ENCODE results near the gene ZFP14.

Gene ZFP14

DNA sequence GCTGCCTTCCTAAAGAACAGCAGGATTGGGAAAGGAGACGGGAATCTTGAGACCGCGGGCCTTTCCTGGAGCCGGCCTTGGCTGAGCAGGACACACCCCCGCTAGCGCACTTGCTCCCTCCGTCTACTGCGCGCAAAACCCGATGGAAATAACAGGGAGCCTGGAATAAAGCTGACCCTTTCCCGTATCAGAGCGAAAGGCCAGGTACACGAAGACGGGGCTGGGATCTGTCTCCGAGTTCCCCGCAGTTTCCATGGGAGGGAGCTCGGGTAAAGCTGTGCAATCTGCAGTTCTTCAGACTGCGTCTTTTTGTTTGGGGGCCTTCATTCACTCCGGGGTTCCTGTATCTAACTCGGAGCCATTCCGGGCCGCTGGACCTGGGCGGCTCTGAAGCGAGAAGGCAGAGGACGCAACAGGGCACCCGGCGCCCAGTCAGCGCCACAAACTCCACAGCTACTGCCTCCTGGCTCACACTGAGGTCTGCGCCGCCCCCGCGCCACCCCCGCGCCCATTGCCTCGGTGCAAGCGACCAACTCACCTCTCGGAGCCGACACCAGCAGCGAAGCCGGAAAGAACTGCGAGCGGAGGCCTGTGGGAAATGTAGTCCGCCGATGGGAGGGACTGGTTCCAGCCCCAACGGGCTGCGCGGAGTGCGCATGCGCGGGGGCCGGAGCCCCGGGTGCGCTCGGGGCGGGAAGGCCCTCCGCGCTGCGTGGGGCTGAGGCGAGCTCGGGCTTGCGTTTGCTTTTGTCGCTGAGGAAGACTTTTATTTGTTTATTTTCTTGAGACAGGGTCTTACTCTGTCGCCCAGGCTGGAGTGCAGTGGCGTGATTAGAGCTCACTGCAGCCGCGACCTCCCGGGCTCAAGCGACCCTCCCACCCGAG, at the start of gene ZFP14:
TSS of gene ZFP14 (minus strand) at position 577 of the 885 bp plus-strand sequence. CDS start 11,309 bp downstream, outside the sequence.
- H3K36me3 ChIP-seq (ENCODE audit: control insufficient read depth, insufficient read depth, low read length) = no peaks in the 10 kb centered on the region

DNA sequence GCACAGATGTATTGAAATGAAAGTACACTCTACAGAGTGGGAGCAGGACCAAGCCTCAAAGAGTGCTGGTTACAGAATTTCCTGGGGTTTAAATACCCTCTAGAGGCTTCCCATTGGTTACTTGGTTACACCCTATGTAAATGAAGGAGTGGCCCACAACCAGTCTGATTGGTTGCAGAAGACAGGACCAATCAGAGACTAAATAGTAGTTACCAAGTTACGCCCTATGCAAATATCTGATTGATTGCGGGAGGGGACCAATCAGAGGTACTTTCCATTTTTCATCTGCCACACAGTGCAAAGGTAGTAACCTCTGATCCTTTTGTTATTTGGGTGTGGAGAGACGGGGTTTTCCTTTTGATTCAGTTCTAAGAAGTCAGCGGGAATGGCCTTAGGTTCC, 44.9 kb upstream of the ZFP14 start:
- Histone ChIP-seq H3K9me3 (ENCODE audit: control insufficient read depth, insufficient read depth, low read length) (no peaks in the 10 kb centered on the region), H3K36me3 (ENCODE audit: control insufficient read depth, insufficient read depth, low read length) (no peaks in the 10 kb centered on the region), H3K4me3 (ENCODE audit: low read depth, low read length) (no peak overlapping the region)

More for the DNA sequence above, at the start of gene ZFP14:
- Histone ChIP-seq H3K4me1 (ENCODE audit: control insufficient read depth, insufficient read depth, low read length) (no peaks in the 10 kb centered on the region), H3K4me3 (ENCODE audit: low read depth, low read length) (peak within 1 kb of the TSS; percentile 96), H3K9ac (ENCODE audit: low read depth, low read length) (peak within 1 kb of the TSS; percentile 87), H3K9me3 (ENCODE audit: control insufficient read depth, insufficient read depth, low read length) (no peaks in the 10 kb centered on the region), H3K27me3 (ENCODE audit: control insufficient read depth, insufficient read depth, low read length) (peaks cover 3% of the 10 kb centered on the region)

DNA sequence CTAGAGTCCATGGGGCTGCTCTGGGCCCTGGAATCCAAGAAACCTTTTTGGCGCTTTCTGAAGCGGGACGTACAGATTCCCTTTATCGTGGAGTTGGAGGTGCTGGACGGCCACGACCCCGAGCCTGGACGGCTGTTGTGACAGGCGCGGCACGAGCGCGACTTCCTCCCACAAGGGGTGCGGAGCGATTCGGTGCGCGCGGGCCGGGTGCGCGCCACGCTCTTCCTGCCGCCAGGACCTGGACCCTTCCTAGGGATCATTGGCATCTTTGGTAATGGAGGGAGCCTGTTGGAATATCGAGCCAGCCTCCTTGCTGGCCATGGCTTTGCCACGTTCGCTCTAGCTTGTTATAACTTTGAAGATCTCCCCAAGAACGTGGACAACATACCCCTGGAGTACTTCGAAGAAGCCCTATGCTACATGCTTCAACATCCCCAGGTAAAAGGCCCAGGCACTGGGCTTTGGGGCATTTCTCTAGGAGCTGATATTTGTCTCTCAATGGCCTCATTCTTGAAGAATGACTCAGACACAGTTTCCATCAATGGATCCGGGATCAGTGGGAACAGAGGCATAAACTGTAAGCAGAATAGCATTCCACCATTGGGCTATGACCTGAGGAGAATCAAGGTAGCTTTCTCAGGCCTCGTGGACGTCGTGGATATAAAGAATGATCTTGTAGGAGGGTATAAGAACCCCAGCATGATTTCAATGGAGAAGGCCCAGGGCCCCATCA, 42.9 kb upstream of the ZFP14 start:
- Histone ChIP-seq H3K9ac (ENCODE audit: low read depth, low read length) (no peak overlapping the region), H3K36me3 (ENCODE audit: control insufficient read depth, insufficient read depth, low read length) (no peaks in the 10 kb centered on the region), H3K4me1 (ENCODE audit: control insufficient read depth, insufficient read depth, low read length) (peaks cover 2% of the 10 kb centered on the region), H3K4me3 (ENCODE audit: low read depth, low read length) (peak overlapping the region; percentile 68), H3K9me3 (ENCODE audit: control insufficient read depth, insufficient read depth, low read length) (no peaks in the 10 kb centered on the region), H3K27me3 (ENCODE audit: control insufficient read depth, insufficient read depth, low read length) (peaks cover 41% of the 10 kb centered on the region)

More for the DNA sequence above, 44.9 kb upstream of the ZFP14 start:
- peaks cover 39% of the 10 kb centered on the region for H3K27me3 ChIP-seq (ENCODE audit: control insufficient read depth, insufficient read depth, low read length)
- peaks cover 2% of the 10 kb centered on the region for H3K4me1 ChIP-seq (ENCODE audit: control insufficient read depth, insufficient read depth, low read length)
- no peak overlapping the region for H3K9ac ChIP-seq (ENCODE audit: low read depth, low read length)

DNA sequence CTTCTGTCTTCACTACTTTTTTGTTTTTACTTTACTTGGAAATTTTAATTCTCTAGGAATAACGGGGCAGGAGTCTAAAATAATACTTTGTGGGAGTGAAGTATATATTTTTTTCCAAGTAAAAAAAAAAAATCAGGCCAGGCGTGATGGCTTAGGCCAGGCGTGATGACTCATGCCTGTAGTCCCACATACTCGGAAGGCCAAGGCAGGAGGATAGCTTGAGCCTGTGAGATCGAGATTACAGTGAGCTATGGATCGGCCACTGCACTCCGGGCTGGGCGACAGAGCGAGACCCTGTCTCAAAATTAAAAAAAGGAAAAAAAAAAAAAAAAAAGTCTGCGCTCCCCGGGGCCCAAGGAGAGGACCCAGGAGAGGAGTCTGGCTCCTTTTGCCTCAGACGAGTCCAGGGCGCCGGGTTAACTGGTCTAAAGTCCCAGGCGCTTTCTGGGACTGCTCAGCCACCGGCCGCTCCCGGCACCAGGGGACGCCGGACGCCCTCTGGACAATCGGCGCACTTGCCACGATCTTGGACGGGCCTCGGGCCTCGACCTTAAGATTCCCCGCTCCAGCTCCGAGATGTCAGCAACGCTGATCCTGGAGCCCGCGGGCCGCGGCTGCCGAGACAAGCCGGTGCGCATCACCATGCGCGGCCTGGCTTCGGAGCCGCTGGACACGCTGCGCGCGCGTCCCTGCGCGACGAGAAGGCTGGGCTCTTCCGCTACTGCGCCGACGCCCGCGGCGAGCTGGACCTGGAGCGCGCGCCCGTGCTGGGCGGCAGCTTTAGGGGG, 42.2 kb upstream of the ZFP14 start:
- Histone ChIP-seq H3K36me3 (ENCODE audit: control insufficient read depth, insufficient read depth, low read length) (no peaks in the 10 kb centered on the region), H3K4me3 (ENCODE audit: low read depth, low read length) (peak overlapping the region; percentile 68), H3K9ac (ENCODE audit: low read depth, low read length) (no peak overlapping the region), H3K9me3 (ENCODE audit: control insufficient read depth, insufficient read depth, low read length) (no peaks in the 10 kb centered on the region), H3K4me1 (ENCODE audit: control insufficient read depth, insufficient read depth, low read length) (peaks cover 2% of the 10 kb centered on the region), H3K27me3 (ENCODE audit: control insufficient read depth, insufficient read depth, low read length) (peaks cover 41% of the 10 kb centered on the region)

DNA sequence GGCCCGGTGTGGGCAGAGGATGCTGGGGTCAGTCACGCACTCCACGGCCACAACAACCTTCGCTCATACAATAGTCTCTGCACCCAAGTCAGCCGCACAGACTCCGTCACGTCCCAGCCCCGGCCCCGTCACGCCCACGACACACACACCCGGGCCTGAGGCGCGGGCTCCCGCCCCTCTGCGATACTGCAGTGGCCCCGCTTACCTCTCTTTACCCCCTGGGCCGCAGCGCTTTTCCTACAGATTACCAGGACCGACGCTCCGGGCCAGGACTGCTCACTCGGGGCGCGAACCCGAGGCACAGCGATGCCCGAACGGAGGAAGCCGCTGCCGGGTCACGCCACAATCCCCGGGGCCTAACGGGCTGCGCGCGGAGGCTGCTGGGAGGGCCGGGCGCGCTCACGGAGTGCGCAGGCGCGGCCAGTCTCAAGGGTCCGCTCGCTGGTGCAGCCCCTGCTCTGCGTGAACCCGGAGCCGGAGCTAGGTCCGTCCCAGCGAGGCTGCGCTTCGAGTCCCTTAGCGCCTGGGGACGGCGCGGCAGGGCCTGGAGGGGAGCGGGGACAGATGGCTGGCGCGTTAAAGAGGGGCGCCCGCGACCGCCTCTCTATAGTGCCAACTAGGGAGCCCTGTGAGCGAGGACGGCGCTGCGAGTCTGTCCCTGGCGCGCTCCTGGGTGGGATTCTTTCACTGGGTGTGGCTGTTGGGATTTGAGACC, 39.4 kb upstream of the ZFP14 start, which contains the start of gene ZFP82:
TSS of gene ZFP82 (minus strand) at position 358 of the 715 bp plus-strand sequence. CDS start 8,855 bp downstream, outside the sequence.
- H3K9ac ChIP-seq (ENCODE audit: low read depth, low read length) = peak within 1 kb of the TSS; percentile 90
- peaks cover 2% of the 10 kb centered on the region for H3K4me1 ChIP-seq (ENCODE audit: control insufficient read depth, insufficient read depth, low read length)
- peak within 1 kb of the TSS; percentile 92 for H3K4me3 ChIP-seq (ENCODE audit: low read depth, low read length)
- H3K9me3 ChIP-seq (ENCODE audit: control insufficient read depth, insufficient read depth, low read length) = no peaks in the 10 kb centered on the region
- H3K36me3 ChIP-seq (ENCODE audit: control insufficient read depth, insufficient read depth, low read length) = no peaks in the 10 kb centered on the region
- H3K27me3 ChIP-seq (ENCODE audit: control insufficient read depth, insufficient read depth, low read length) = peaks cover 38% of the 10 kb centered on the region

DNA sequence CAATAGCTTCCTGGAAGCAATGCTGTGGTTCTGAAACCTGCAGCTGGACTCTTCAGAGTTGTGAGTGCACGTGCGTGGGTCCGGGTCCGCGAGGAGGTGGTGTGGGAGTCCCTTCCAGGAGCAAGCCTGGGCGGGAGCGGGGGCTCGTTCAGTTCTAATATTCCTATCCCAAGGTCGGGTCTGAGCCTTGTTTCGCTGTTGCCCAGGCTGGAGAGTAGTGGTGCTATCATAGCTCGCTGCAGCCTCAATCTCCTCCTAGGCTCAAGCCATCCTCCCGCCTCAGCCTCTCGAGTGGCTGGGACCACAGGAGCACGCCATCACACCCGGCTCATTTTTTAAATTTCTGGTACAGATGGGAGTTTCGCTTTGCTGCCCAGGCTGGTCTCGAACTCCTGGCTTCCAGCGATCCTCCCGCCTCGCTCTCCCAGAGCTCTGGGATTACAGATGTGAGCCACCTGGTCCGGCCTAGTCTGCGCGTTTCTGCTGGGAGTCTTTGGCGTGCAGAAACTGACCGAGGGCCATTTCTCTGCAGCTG, 38.8 kb upstream of the ZFP14 start:
- peak overlapping the region; percentile 92 for H3K4me3 ChIP-seq (ENCODE audit: low read depth, low read length)
- H3K27me3 ChIP-seq (ENCODE audit: control insufficient read depth, insufficient read depth, low read length) = peaks cover 38% of the 10 kb centered on the region
- H3K4me1 ChIP-seq (ENCODE audit: control insufficient read depth, insufficient read depth, low read length) = peaks cover 2% of the 10 kb centered on the region
- no peaks in the 10 kb centered on the region for H3K36me3 ChIP-seq (ENCODE audit: control insufficient read depth, insufficient read depth, low read length)
- H3K9me3 ChIP-seq (ENCODE audit: control insufficient read depth, insufficient read depth, low read length) = no peaks in the 10 kb centered on the region
- peak overlapping the region; percentile 90 for H3K9ac ChIP-seq (ENCODE audit: low read depth, low read length)

DNA sequence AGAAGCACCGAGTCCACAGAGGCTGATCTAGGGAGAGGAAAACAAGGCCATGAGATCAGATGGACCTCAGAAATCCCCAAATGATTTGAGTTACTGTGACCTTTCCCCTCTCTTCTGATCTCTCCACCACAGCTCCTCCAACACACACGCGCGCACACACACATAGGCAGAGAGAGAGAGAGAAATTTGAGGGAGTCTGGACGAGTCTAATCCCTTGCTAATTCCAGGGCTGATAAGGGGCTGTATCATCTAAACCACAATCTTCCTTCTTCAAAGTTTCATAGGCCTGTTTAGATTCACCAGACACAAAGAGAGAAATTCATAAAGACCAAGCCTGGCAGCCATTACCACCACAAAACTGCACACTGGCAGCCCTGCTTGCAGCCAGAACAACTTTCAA, 30.8 kb upstream of the ZFP14 start:
- Histone ChIP-seq H3K4me1 (ENCODE audit: control insufficient read depth, insufficient read depth, low read length) (no peaks in the 10 kb centered on the region), H3K36me3 (ENCODE audit: control insufficient read depth, insufficient read depth, low read length) (peaks cover 4% of the 10 kb centered on the region), H3K9ac (ENCODE audit: low read depth, low read length) (no peak overlapping the region), H3K27me3 (ENCODE audit: control insufficient read depth, insufficient read depth, low read length) (no peaks in the 10 kb centered on the region), H3K9me3 (ENCODE audit: control insufficient read depth, insufficient read depth, low read length) (no peaks in the 10 kb centered on the region), H3K4me3 (ENCODE audit: low read depth, low read length) (no peak overlapping the region)

DNA sequence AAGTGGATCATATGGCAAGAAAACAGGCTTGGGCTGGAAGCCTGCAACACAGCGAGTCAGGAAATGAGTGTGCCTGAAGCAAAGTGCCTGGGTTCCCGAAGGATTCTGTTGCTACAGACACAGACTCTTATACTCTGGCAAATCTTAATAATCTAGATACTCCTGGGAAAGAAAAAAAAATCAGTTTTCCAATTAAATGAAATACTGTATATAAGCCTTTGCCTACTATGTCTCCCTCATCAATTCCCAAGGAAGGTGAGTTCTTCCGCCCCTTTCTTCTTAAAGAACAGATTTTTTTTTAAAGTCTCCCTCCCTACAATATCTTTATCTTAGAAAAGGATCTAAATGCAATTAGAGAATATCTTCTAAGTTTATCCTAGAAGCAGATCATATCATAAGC, 29.1 kb upstream of the ZFP14 start:
- peaks cover 13% of the 10 kb centered on the region for H3K36me3 ChIP-seq (ENCODE audit: control insufficient read depth, insufficient read depth, low read length)
- H3K9me3 ChIP-seq (ENCODE audit: control insufficient read depth, insufficient read depth, low read length) = no peaks in the 10 kb centered on the region
- H3K9ac ChIP-seq (ENCODE audit: low read depth, low read length) = no peak overlapping the region
- H3K4me1 ChIP-seq (ENCODE audit: control insufficient read depth, insufficient read depth, low read length) = no peaks in the 10 kb centered on the region
- no peaks in the 10 kb centered on the region for H3K27me3 ChIP-seq (ENCODE audit: control insufficient read depth, insufficient read depth, low read length)
- no peak overlapping the region for H3K4me3 ChIP-seq (ENCODE audit: low read depth, low read length)

DNA sequence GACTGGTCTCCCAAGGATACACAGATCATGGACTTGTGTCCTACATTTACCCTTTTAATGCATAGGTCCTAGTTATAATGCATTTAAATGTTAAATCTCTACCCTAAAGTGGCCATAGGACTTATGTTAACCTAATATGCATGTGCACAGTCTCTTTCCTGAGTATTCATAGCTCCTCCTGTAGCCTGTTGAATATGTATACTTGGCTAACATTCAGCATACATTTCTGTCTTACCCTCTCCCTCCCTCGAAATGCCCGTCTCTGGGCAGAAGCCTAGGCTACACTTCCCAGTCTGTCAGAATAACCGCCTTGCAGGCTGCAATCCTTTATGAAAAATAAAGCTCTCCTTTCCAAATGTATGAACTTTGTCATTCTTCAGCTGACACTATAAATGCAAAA, 25.5 kb upstream of the ZFP14 start:
- no peaks in the 10 kb centered on the region for H3K4me1 ChIP-seq (ENCODE audit: control insufficient read depth, insufficient read depth, low read length)
- H3K9ac ChIP-seq (ENCODE audit: low read depth, low read length) = no peak overlapping the region
- peaks cover 13% of the 10 kb centered on the region for H3K36me3 ChIP-seq (ENCODE audit: control insufficient read depth, insufficient read depth, low read length)
- H3K27me3 ChIP-seq (ENCODE audit: control insufficient read depth, insufficient read depth, low read length) = no peaks in the 10 kb centered on the region
- no peaks in the 10 kb centered on the region for H3K9me3 ChIP-seq (ENCODE audit: control insufficient read depth, insufficient read depth, low read length)
- H3K4me3 ChIP-seq (ENCODE audit: low read depth, low read length) = no peak overlapping the region

DNA sequence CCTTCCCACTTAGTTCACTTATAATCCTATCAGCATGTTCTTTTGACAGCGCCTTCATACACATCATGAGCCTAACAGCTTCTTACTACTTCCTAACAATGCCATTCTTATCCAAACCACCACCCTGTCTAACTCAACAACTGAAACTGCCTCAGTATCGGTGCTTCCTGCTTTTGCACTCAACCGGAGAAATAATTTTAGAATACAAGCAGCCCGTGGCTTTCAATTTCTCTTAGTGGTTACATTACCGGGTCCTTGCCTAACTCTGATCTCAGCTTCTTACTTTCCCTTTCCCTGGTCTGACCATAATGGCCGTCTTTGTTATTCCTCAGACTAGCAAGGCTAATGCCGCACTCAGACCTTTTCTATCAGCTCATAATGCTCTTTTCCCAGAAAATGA, 22.5 kb upstream of the ZFP14 start:
- Histone ChIP-seq H3K27me3 (ENCODE audit: control insufficient read depth, insufficient read depth, low read length) (no peaks in the 10 kb centered on the region), H3K4me1 (ENCODE audit: control insufficient read depth, insufficient read depth, low read length) (no peaks in the 10 kb centered on the region), H3K4me3 (ENCODE audit: low read depth, low read length) (no peak overlapping the region), H3K36me3 (ENCODE audit: control insufficient read depth, insufficient read depth, low read length) (peaks cover 13% of the 10 kb centered on the region), H3K9ac (ENCODE audit: low read depth, low read length) (no peak overlapping the region), H3K9me3 (ENCODE audit: control insufficient read depth, insufficient read depth, low read length) (no peaks in the 10 kb centered on the region)

Data from iPS-15b (cell line).